ENCODE measurements around the gene CSTA.
"Not testable (repeated sequence)": the region's sequence is repeated elsewhere in the genome, so short reads cannot be mapped to it uniquely, and the experiment has no call there.

CSTA gene

DNA sequence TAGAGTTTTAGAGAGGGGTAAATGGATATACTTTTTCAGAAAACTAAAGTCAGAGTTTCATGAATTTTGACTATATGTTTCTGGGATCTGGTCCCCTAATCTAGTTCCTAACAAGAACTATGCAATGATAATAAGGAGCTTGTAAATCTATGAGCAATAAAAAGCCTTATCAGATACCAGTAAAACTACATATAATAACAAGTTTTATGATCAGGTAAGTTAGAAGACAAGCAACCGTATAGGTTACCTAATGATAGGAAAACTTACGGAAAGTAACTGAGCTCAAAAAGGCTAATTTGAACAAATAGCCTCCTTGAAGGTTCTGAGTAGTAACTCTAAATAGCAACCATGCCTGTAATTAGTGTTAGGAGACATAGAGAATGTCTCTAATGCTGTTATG lies 37.0 kb downstream of the CSTA start:
- H3K9me3 ChIP-seq, result no peaks in the 10 kb centered on the region
- H3K4me3 ChIP-seq, result no peak overlapping the region
- no peaks in the 10 kb centered on the region for H3K4me1 ChIP-seq
- intact Hi-C loops (cut with DNase I; ENCODE audit: low total_unique reads), result no loop called here
- no peak for DNase-seq
- peaks cover 51 to 71% (median 52%) of the 10 kb centered on the region in 3 donors for H3K36me3 ChIP-seq
- no peak overlapping the region for H3K27ac ChIP-seq
- no peaks in the 10 kb centered on the region for H3K27me3 ChIP-seq
- no peak for TF ChIP-seq CTCF (IDR thresholded peaks at IDR 0.05)

DNA sequence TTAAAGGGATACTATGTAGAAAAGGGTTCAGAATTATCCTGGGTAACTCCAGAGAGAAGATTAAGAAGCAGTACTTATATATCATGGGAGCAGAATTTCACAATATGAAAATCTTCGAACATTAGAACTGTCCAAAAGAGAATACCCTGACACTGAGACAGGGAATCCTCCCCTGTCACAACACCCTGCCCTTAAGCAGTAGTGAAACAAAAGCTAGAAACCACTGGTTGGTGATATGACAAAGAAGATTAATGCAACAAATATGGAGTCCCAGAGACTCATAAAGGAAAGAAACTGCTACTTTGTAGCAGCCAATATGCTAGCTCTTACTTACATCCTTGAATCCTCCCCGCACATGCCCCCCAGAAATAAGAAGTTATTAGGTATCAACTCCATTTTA lies 39.4 kb downstream of the CSTA start:
- TF ChIP-seq CTCF (IDR thresholded peaks at IDR 0.05), result no peak
- intact Hi-C loops (cut with DNase I; ENCODE audit: low total_unique reads), result no loop called here
- no peak for DNase-seq
- Histone ChIP-seq H3K9me3 (no peaks in the 10 kb centered on the region), H3K36me3 (peaks cover 49 to 65% (median 51%) of the 10 kb centered on the region in 3 donors), H3K27me3 (no peaks in the 10 kb centered on the region), H3K4me1 (no peaks in the 10 kb centered on the region), H3K27ac (no peak overlapping the region), H3K4me3 (no peak overlapping the region)

DNA sequence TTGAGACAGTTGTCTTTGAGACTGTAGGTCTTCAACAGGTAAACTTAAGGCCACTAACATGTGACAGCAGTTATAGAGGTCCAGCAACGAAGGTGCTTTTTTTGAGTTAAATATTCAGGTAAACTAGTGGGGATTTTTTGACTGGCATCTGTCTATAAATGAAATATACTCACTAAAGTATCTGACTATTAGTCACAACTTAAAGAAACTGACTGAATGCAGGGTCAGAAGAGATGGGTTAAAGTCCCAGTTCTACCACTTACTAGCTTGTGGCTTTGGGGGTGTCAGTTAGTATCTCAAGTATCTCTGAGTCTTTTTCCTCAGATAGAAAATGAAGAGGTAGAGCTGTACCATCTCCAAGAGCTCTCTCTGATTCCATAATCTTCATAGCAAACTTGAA lies 40.0 kb downstream of the CSTA start:
- Histone ChIP-seq H3K9me3 (no peaks in the 10 kb centered on the region), H3K4me3 (no peak overlapping the region), H3K4me1 (no peaks in the 10 kb centered on the region), H3K27me3 (no peaks in the 10 kb centered on the region), H3K27ac (no peak overlapping the region), H3K36me3 (peaks cover 49 to 71% (median 51%) of the 10 kb centered on the region in 3 donors)
- TF ChIP-seq CTCF (IDR thresholded peaks at IDR 0.05), result no peak
- intact Hi-C loops (cut with DNase I; ENCODE audit: low total_unique reads), result no loop called here
- DNase-seq, result no peak

- DNase-seq; H3K4me1 ChIP-seq; H3K9me3 ChIP-seq; intact Hi-C loops (cut with DNase I; ENCODE audit: low total_unique reads); H3K4me3 ChIP-seq; H3K27ac ChIP-seq; H3K27me3 ChIP-seq: not testable (repeated sequence)
- H3K36me3 ChIP-seq, result peaks cover 48 to 75% (median 51%) of the 10 kb centered on the region in 3 donors
These were observed 40.7 kb downstream of the CSTA start for GRCh38 chr3:122365582-122366378.

GRCh38 chr3:122366379-122366749 lies 41.3 kb downstream of the CSTA start:
- Histone ChIP-seq H3K4me3 (no peak overlapping the region), H3K4me1 (no peaks in the 10 kb centered on the region), H3K9me3 (no peaks in the 10 kb centered on the region), H3K36me3 (peaks cover 43 to 73% (median 47%) of the 10 kb centered on the region in 3 donors), H3K27me3 (no peaks in the 10 kb centered on the region), H3K27ac (no peak overlapping the region)
- intact Hi-C loops (cut with DNase I; ENCODE audit: low total_unique reads), result no loop called here
- no peak for DNase-seq
- TF ChIP-seq CTCF (IDR thresholded peaks at IDR 0.05), result no peak

DNA sequence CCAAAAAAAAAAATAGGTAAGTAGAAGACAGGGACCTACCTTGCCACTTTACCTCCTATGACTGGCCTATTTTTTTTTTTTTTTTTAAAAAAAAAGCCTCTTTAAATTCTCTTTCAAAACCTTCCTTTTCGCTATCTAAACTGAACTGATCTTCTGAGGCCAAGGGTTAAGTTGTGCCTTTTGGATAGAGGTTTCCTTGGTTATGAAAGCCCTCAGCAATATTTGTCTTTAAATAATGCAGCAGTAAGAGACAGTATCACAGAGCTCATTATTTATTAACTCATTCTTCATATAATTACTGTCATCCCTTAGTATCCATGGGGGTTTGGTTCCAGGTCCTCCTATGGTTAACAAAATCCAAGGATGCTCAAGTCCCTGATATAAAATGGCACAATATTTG lies 49.0 kb downstream of the CSTA start:
- H3K27me3 ChIP-seq, result no peaks in the 10 kb centered on the region
- no peaks in the 10 kb centered on the region for H3K4me1 ChIP-seq
- no peaks in the 10 kb centered on the region for H3K9me3 ChIP-seq
- H3K27ac ChIP-seq, result no peak overlapping the region
- peaks cover 0 to 14% (median 0%) of the 10 kb centered on the region in 3 donors for H3K36me3 ChIP-seq
- intact Hi-C loops (cut with DNase I; ENCODE audit: low total_unique reads), result no loop called here
- no peak overlapping the region for H3K4me3 ChIP-seq
- no peak for TF ChIP-seq CTCF (IDR thresholded peaks at IDR 0.05)
- DNase-seq, result no peak

All from tibial artery (tissue), 4 donors.